ENCODE data around the gene ZFAND2A. TPM values are rescaled to one million over a fixed set of nuclear protein-coding genes. Genes with fewer than 3 reads are reported as not detected.
"Not testable (repeated sequence)": the region's sequence is repeated elsewhere in the genome, so short reads cannot be mapped to it uniquely, and the experiment has no call there.

The ZFAND2A gene
- total RNA-seq, 2 experiments from 2014 or later = 31.3 to 33.2 TPM

- Mint-ChIP-seq H3K27ac (no peak overlapping the region), H3K9me3 (no peaks in the 10 kb centered on the region), H3K4me1 (no peaks in the 10 kb centered on the region), H3K27me3 (no peaks in the 10 kb centered on the region), H3K36me3 (peaks cover 5% of the 10 kb centered on the region), H3K4me3 (no peak overlapping the region)
- no peak for ATAC-seq (ENCODE audit: low read depth)
- POLR2A ChIA-PET = interaction anchor here (1.6 kb wide), 1 partner anchor 15 kb away, joined by 7 read pairs; a partner anchor contains a TSS
- no peak for DNase-seq
Observed at GRCh38 chr7:1152492-1152891, 7.5 kb downstream of the ZFAND2A start.

GRCh38 chr7:1151653-1152425, 8.2 kb downstream of the ZFAND2A start:
- ATAC-seq (ENCODE audit: low read depth) = no peak
- no peak overlapping the region for H3K27ac Mint-ChIP-seq
- no peaks in the 10 kb centered on the region for H3K27me3 Mint-ChIP-seq
- peaks cover 5% of the 10 kb centered on the region for H3K36me3 Mint-ChIP-seq
- no peak overlapping the region for H3K4me3 Mint-ChIP-seq
- POLR2A ChIA-PET = interaction anchor here (1.6 kb wide), 1 partner anchor 14 kb away, joined by 7 read pairs; a partner anchor contains a TSS
- no peaks in the 10 kb centered on the region for H3K4me1 Mint-ChIP-seq
- H3K9me3 Mint-ChIP-seq = no peaks in the 10 kb centered on the region
- DNase-seq = no peak

- H3K27me3 Mint-ChIP-seq = no peaks in the 10 kb centered on the region
- DNase-seq (no peak), ATAC-seq (ENCODE audit: low read depth) (no peak)
- H3K27ac Mint-ChIP-seq = no peak overlapping the region
- POLR2A ChIA-PET = interaction anchor here (1.6 kb wide), 1 partner anchor 13 kb away, joined by 7 read pairs; a partner anchor contains a TSS
- H3K4me1 Mint-ChIP-seq = no peaks in the 10 kb centered on the region
- no peaks in the 10 kb centered on the region for H3K9me3 Mint-ChIP-seq
- peaks cover 5% of the 10 kb centered on the region for H3K36me3 Mint-ChIP-seq
- H3K4me3 Mint-ChIP-seq = no peak overlapping the region
Observed at GRCh38 chr7:1151156-1151555, 8.8 kb downstream of the ZFAND2A start.

GRCh38 chr7:1150400-1151002, 9.5 kb downstream of the ZFAND2A start:
- Mint-ChIP-seq H3K4me1 (no peaks in the 10 kb centered on the region), H3K4me3 (no peak overlapping the region), H3K36me3 (peaks cover 5% of the 10 kb centered on the region), H3K27me3 (no peaks in the 10 kb centered on the region), H3K9me3 (no peaks in the 10 kb centered on the region), H3K27ac (no peak overlapping the region)
- POLR2A ChIA-PET = no interaction called here
- ATAC-seq (ENCODE audit: low read depth) (no peak), DNase-seq (no peak)

GRCh38 chr7:1149351-1149794, 10.6 kb downstream of the ZFAND2A start:
- H3K36me3 Mint-ChIP-seq = peaks cover 5% of the 10 kb centered on the region
- no peaks in the 10 kb centered on the region for H3K27me3 Mint-ChIP-seq
- ATAC-seq (ENCODE audit: low read depth) (no peak), DNase-seq (no peak)
- no peak overlapping the region for H3K27ac Mint-ChIP-seq
- H3K9me3 Mint-ChIP-seq = no peaks in the 10 kb centered on the region
- no peak overlapping the region for H3K4me3 Mint-ChIP-seq
- no peaks in the 10 kb centered on the region for H3K4me1 Mint-ChIP-seq
- POLR2A ChIA-PET = no interaction called here

- not testable (repeated sequence) for H3K36me3 Mint-ChIP-seq, H3K9me3 Mint-ChIP-seq, H3K27ac Mint-ChIP-seq
Observed at GRCh38 chr7:1147873-1148272, 12.1 kb downstream of the ZFAND2A start.

GRCh38 chr7:1144269-1144771, 15.7 kb downstream of the ZFAND2A start:
- DNase-seq = no peak
- POLR2A ChIA-PET = no interaction called here
- H3K9me3 Mint-ChIP-seq = no peaks in the 10 kb centered on the region

More at GRCh38 chr7:1147873-1148272, 12.1 kb downstream of the ZFAND2A start:
- POLR2A ChIA-PET; DNase-seq; ATAC-seq (ENCODE audit: low read depth); H3K4me1 Mint-ChIP-seq; H3K27me3 Mint-ChIP-seq; H3K4me3 Mint-ChIP-seq: not testable (repeated sequence)

GRCh38 chr7:1143031-1143430, 17.0 kb downstream of the ZFAND2A start:
- H3K27me3 Mint-ChIP-seq; ATAC-seq (ENCODE audit: low read depth); POLR2A ChIA-PET; DNase-seq; H3K36me3 Mint-ChIP-seq; H3K4me3 Mint-ChIP-seq; H3K4me1 Mint-ChIP-seq; H3K9me3 Mint-ChIP-seq; H3K27ac Mint-ChIP-seq: not testable (repeated sequence)

More at GRCh38 chr7:1144269-1144771, 15.7 kb downstream of the ZFAND2A start:
- ATAC-seq (ENCODE audit: low read depth) = no peak
- no peaks in the 10 kb centered on the region for H3K36me3 Mint-ChIP-seq
- no peak overlapping the region for H3K27ac Mint-ChIP-seq
- H3K4me3 Mint-ChIP-seq = no peak overlapping the region
- no peaks in the 10 kb centered on the region for H3K27me3 Mint-ChIP-seq
- no peaks in the 10 kb centered on the region for H3K4me1 Mint-ChIP-seq

GRCh38 chr7:1142051-1142635, 17.9 kb downstream of the ZFAND2A start:
- POLR2A ChIA-PET = no interaction called here
- peaks cover 4% of the 10 kb centered on the region for H3K4me1 Mint-ChIP-seq
- H3K36me3 Mint-ChIP-seq = no peaks in the 10 kb centered on the region

GRCh38 chr7:1141651-1142050, 18.3 kb downstream of the ZFAND2A start:
- Mint-ChIP-seq H3K9me3 (no peaks in the 10 kb centered on the region), H3K4me3 (no peak overlapping the region), H3K36me3 (no peaks in the 10 kb centered on the region), H3K27ac (no peak overlapping the region), H3K27me3 (no peaks in the 10 kb centered on the region), H3K4me1 (peaks cover 9% of the 10 kb centered on the region)
- no peak for DNase-seq
- POLR2A ChIA-PET = no interaction called here
- no peak for ATAC-seq (ENCODE audit: low read depth)

More at GRCh38 chr7:1142051-1142635, 17.9 kb downstream of the ZFAND2A start:
- ATAC-seq (ENCODE audit: low read depth) (no peak), DNase-seq (no peak)
- Mint-ChIP-seq H3K9me3 (no peaks in the 10 kb centered on the region), H3K4me3 (no peak overlapping the region), H3K27ac (no peak overlapping the region), H3K27me3 (no peaks in the 10 kb centered on the region)

GRCh38 chr7:1140476-1141104, 19.4 kb downstream of the ZFAND2A start:
- Mint-ChIP-seq H3K9me3 (no peaks in the 10 kb centered on the region), H3K36me3 (no peaks in the 10 kb centered on the region), H3K27me3 (no peaks in the 10 kb centered on the region), H3K4me1 (peaks cover 11% of the 10 kb centered on the region), H3K4me3 (no peak overlapping the region), H3K27ac (no peak overlapping the region)
- no peak for ATAC-seq (ENCODE audit: low read depth)
- POLR2A ChIA-PET = interaction anchor here (0.7 kb wide), 1 partner anchor 15 kb away, joined by 4 read pairs; no protein-coding TSS in a partner anchor
- DNase-seq = no peak

- peak overlapping the region; percentile 90 for H3K27ac Mint-ChIP-seq
- ATAC-seq (ENCODE audit: low read depth) (peak; percentile 74), DNase-seq (no peak)
- H3K4me3 Mint-ChIP-seq = peak overlapping the region; percentile 91
- POLR2A ChIA-PET = interaction anchor here (1.0 to 2.5 kb wide), 6 partner anchors 14 to 64 kb away, joined by 3 to 21 read pairs (median 5); partner anchors contain the start of gene ZFAND2A
- H3K9me3 Mint-ChIP-seq = no peaks in the 10 kb centered on the region
- H3K4me1 Mint-ChIP-seq = peaks cover 12% of the 10 kb centered on the region
- no peaks in the 10 kb centered on the region for H3K27me3 Mint-ChIP-seq
- H3K36me3 Mint-ChIP-seq = peaks cover 4% of the 10 kb centered on the region
Observed at GRCh38 chr7:1137517-1138167, 22.4 kb downstream of the ZFAND2A start.

All from activated naive CD8-positive, alpha-beta T cell treated with anti-CD3 and anti-CD28 coated beads, Interleukin-2, amount 10 ng/mL, durations not matched to agents 7 days and 5 days (primary cell).